HepG2 (cell line): ENCODE results near the gene POLR2H.

Source experiments
- POLR2AphosphoS5 ChIP-seq: IDR thresholded peaks from 2 replicates; pipeline ENCODE4 v1.6.1; 2012; ENCODE audit warnings: low read depth, low read length
- TF ChIP-seq, protein P1 (sequence below), 2 experiments: sonication (generic) in 1 of 2; formaldehyde crosslinking in 1 of 2; IDR thresholded peaks; 2 replicates each; pipeline versions ENCODE4 v1.5.1 to v1.6.1; 2011 to 2020; ENCODE audit warnings: borderline replicate concordance in 1 of 2, low read depth in 1 of 2, low read length in 1 of 2, mild to moderate bottlenecking in 1 of 2, missing genetic modification reagents in 1 of 2, moderate library complexity in 1 of 2
- TF ChIP-seq, protein P2 (sequence below): sonication (generic); formaldehyde crosslinking; IDR thresholded peaks from 2 replicates; pipeline ENCODE4 v1.5.0; 2020; ENCODE audit warnings: mild to moderate bottlenecking, missing genetic modification reagents, moderate library complexity

DNA sequence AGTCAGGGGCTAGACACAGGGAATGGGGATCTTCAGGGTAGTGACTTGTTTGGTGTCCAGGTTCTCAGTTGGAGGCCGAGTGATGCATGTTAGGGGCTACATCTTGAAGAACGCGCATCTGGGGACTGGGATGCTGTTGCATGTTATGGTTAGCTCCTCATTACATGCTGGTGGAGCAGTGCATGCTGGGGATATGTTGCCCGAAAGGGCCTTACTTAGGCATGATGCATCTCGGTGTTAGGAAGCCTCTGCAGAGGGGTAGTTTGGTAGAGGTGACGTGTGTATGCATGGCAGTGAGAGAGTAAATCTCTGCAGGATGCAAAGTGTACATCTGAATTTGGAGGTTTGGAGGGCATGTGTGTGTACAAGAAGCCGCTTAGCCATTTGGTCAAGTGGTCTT lies 44.7 kb upstream of the POLR2H start:
- TF ChIP-seq, protein P1, sequence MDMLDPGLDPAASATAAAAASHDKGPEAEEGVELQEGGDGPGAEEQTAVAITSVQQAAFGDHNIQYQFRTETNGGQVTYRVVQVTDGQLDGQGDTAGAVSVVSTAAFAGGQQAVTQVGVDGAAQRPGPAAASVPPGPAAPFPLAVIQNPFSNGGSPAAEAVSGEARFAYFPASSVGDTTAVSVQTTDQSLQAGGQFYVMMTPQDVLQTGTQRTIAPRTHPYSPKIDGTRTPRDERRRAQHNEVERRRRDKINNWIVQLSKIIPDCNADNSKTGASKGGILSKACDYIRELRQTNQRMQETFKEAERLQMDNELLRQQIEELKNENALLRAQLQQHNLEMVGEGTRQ (IDR thresholded peaks at IDR 0.05; ENCODE audit: low read depth, low read length) = no peak
- TF ChIP-seq, protein P1 (CRISPR knock-in tag; IDR thresholded peaks at IDR 0.05; ENCODE audit: borderline replicate concordance) = no peak
- TF ChIP-seq POLR2AphosphoS5 = no peak
- TF ChIP-seq, protein P2, sequence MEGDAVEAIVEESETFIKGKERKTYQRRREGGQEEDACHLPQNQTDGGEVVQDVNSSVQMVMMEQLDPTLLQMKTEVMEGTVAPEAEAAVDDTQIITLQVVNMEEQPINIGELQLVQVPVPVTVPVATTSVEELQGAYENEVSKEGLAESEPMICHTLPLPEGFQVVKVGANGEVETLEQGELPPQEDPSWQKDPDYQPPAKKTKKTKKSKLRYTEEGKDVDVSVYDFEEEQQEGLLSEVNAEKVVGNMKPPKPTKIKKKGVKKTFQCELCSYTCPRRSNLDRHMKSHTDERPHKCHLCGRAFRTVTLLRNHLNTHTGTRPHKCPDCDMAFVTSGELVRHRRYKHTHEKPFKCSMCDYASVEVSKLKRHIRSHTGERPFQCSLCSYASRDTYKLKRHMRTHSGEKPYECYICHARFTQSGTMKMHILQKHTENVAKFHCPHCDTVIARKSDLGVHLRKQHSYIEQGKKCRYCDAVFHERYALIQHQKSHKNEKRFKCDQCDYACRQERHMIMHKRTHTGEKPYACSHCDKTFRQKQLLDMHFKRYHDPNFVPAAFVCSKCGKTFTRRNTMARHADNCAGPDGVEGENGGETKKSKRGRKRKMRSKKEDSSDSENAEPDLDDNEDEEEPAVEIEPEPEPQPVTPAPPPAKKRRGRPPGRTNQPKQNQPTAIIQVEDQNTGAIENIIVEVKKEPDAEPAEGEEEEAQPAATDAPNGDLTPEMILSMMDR = no peak
